Calu3 (cell line): ENCODE data around the gene MAGEF1. TPM values are rescaled to one million over a fixed set of nuclear protein-coding genes. Genes with fewer than 3 reads are reported as not detected.

Experiments used
- BruUV-seq: library from RNA; stranded (reverse); fragments of 400-500 nt; replicated peaks from 2 replicates; lab custom pipeline; 2021; lab: Mats Ljungman, UMichigan
- CTCF ChIA-PET: fragments of 300-600 bp; sonication (Branson Sonifier 250); formaldehyde crosslinking; loops from one replicate; lab custom pipeline; 2022; ENCODE audit warnings: antibody characterized with exemption; lab: Charles Lee
- DNase-seq: peaks from one replicate; pipeline ENCODE4 v3.0.0; 2022
- H3K27ac Mint-ChIP-seq: one replicate; pipeline ENCODE4 v1.8.0; 2022; ENCODE audit warnings: mixed read lengths; ENCODE audit not compliant: unreplicated experiment
- H3K27me3 Mint-ChIP-seq: one replicate; pipeline ENCODE4 v1.8.0; 2022; ENCODE audit warnings: mixed read lengths; ENCODE audit not compliant: unreplicated experiment
- H3K36me3 Mint-ChIP-seq: one replicate; pipeline ENCODE4 v1.8.0; 2022; ENCODE audit warnings: mild to moderate bottlenecking, moderate library complexity, mixed read lengths; ENCODE audit not compliant: insufficient read depth, unreplicated experiment
- H3K4me1 Mint-ChIP-seq: one replicate; pipeline ENCODE4 v1.8.0; 2022; ENCODE audit warnings: mild to moderate bottlenecking, low read depth, mixed read lengths; ENCODE audit not compliant: unreplicated experiment
- H3K4me3 Mint-ChIP-seq: one replicate; pipeline ENCODE4 v1.8.0; 2022; ENCODE audit warnings: mild to moderate bottlenecking, low read depth, moderate library complexity, mixed read lengths; ENCODE audit not compliant: unreplicated experiment
- H3K9me3 Mint-ChIP-seq: one replicate; pipeline ENCODE4 v1.8.0; 2022; ENCODE audit warnings: low read depth, mixed read lengths; ENCODE audit not compliant: unreplicated experiment
- intact Hi-C: fragments of 100-400 bp; cut with micrococcal nuclease; formaldehyde crosslinking; loops from one replicate; pipeline ENCODE4 v1.10.0; 2022; ENCODE audit not compliant: unreplicated experiment
- total RNA-seq: library from RNA; stranded (reverse); gene quantifications from 2 replicates; pipeline ENCODE4 v1.2.3, GENCODE V29; 2022
- TF ChIP-seq, protein P1 (sequence below): fragments of 200-600 bp; IDR thresholded peaks from one replicate; pipeline ENCODE4 v1.8.0; 2022; ENCODE audit warnings: antibody characterized with exemption; ENCODE audit not compliant: unreplicated experiment

MAGEF1 gene
- total RNA-seq, 1 experiment from 2014 or later: 57.9 TPM

DNA sequence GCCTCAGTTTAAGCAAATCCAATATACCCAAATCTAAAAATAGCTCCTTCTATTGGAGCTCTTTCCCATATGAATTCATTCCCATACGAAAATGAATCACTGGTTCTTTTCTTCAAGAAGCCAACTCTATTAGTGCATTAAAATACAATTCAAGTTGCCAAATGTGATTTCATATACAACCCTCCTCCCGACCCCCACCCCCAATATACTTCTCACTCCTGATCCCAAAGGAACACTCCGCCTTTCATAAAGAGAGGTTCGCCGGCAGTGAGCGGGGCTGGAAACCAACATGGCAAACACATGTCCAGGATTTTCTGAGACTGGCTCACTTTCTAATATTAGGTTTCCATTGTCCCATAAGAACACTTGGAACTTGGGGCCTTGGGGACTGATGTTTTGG is 48.5 kb downstream of the MAGEF1 start:
- H3K27me3 Mint-ChIP-seq: peaks cover 31% of the 10 kb centered on the region
- H3K4me1 Mint-ChIP-seq: peaks cover 48% of the 10 kb centered on the region
- no peaks in the 10 kb centered on the region for H3K9me3 Mint-ChIP-seq
- no peak overlapping the region for H3K4me3 Mint-ChIP-seq
- H3K27ac Mint-ChIP-seq: peak overlapping the region; percentile 27
- intact Hi-C loops: no loop called here
- TF ChIP-seq, protein P1, sequence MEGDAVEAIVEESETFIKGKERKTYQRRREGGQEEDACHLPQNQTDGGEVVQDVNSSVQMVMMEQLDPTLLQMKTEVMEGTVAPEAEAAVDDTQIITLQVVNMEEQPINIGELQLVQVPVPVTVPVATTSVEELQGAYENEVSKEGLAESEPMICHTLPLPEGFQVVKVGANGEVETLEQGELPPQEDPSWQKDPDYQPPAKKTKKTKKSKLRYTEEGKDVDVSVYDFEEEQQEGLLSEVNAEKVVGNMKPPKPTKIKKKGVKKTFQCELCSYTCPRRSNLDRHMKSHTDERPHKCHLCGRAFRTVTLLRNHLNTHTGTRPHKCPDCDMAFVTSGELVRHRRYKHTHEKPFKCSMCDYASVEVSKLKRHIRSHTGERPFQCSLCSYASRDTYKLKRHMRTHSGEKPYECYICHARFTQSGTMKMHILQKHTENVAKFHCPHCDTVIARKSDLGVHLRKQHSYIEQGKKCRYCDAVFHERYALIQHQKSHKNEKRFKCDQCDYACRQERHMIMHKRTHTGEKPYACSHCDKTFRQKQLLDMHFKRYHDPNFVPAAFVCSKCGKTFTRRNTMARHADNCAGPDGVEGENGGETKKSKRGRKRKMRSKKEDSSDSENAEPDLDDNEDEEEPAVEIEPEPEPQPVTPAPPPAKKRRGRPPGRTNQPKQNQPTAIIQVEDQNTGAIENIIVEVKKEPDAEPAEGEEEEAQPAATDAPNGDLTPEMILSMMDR: no peak
- no peak for DNase-seq
- H3K36me3 Mint-ChIP-seq: no peaks in the 10 kb centered on the region
- CTCF ChIA-PET: no interaction called here
- no TSS peak for BruUV-seq

DNA sequence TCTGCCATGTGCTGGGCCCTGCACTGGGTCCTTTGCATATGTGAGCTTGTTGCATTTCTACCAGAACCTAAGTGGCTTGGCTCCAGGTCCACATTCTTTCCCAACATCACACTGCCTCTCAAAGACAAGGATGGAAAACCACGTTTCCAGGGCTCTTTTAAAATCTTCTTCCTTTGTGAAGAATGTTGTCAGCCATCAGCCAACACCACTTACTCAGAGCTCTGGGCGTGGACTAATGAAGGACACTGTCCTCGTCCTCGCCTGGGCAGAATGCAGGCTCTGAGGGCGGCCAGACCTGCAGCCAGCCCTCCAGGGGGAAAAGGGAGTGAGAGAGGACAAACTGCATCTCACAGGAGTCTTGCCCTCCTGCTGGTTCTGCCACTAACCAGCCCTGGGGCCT is 49.7 kb downstream of the MAGEF1 start:
- peaks cover 48% of the 10 kb centered on the region for H3K4me1 Mint-ChIP-seq
- H3K9me3 Mint-ChIP-seq: no peaks in the 10 kb centered on the region
- CTCF ChIA-PET: interaction anchor here (0.7 to 1.2 kb wide), 5 partner anchors 9 to 101 kb away, joined by 3 to 4 read pairs (median 3); partner anchors contain the start of gene EPHB3
- peaks cover 19% of the 10 kb centered on the region for H3K27me3 Mint-ChIP-seq
- H3K36me3 Mint-ChIP-seq: no peaks in the 10 kb centered on the region
- intact Hi-C loops: no loop called here
- H3K4me3 Mint-ChIP-seq: no peak overlapping the region
- BruUV-seq: no TSS peak
- TF ChIP-seq, protein P1: no peak
- no peak for DNase-seq
- no peak overlapping the region for H3K27ac Mint-ChIP-seq

DNA sequence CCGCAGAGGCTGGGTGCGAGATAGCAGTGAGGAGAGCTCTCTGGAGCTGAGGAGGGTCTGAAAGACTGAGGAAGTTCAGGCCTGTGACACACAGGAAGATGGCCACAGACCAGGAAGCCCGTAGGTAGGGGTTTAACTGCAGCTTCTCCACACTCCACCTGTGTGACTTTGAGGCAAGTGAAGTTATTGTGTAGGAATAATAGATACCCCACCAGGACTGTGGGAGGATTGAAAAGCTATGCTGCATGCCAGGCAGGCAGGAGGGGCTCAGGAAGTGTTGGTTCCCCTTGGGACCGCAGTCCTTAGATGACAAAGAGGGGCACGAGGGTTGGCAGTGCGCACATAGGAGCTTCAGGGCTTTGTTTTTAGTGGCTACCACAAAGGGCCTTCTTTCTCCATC is 50.9 kb downstream of the MAGEF1 start:
- H3K4me3 Mint-ChIP-seq: no peak overlapping the region
- H3K36me3 Mint-ChIP-seq: no peaks in the 10 kb centered on the region
- H3K27me3 Mint-ChIP-seq: peaks cover 7% of the 10 kb centered on the region
- BruUV-seq: no TSS peak
- intact Hi-C loops: no loop called here
- TF ChIP-seq, protein P1: no peak
- peaks cover 36% of the 10 kb centered on the region for H3K4me1 Mint-ChIP-seq
- H3K27ac Mint-ChIP-seq: no peak overlapping the region
- H3K9me3 Mint-ChIP-seq: no peaks in the 10 kb centered on the region
- CTCF ChIA-PET: interaction anchor here (0.6 kb wide), 1 partner anchor 9 kb away, joined by 3 read pairs; no protein-coding TSS in a partner anchor
- DNase-seq: no peak

Other genes with a start within 250 kb of the MAGEF1 start
- 2.5 and 2.8 TPM in 2 replicates for gene EPHB3, start 150.3 kb downstream of the MAGEF1 start, total RNA-seq
- 62.5 and 72.8 TPM in 2 replicates for gene VPS8, start 100.1 kb upstream of the MAGEF1 start, total RNA-seq